ENCODE results near the gene MEGF10.

MEGF10 gene

GRCh38 chr5:127326976-127327755 lies 36.6 kb downstream of the MEGF10 start:
- DNase-seq (ENCODE audit: low read depth), result no peak

- no peak for DNase-seq (ENCODE audit: low read depth)
These were observed 39.5 kb downstream of the MEGF10 start for GRCh38 chr5:127330116-127330515.

- DNase-seq (ENCODE audit: low read depth), result no peak
These were observed 41.5 kb downstream of the MEGF10 start for GRCh38 chr5:127331890-127332649.

GRCh38 chr5:127333483-127333882 lies 42.9 kb downstream of the MEGF10 start:
- no peak for DNase-seq (ENCODE audit: low read depth)

DNA sequence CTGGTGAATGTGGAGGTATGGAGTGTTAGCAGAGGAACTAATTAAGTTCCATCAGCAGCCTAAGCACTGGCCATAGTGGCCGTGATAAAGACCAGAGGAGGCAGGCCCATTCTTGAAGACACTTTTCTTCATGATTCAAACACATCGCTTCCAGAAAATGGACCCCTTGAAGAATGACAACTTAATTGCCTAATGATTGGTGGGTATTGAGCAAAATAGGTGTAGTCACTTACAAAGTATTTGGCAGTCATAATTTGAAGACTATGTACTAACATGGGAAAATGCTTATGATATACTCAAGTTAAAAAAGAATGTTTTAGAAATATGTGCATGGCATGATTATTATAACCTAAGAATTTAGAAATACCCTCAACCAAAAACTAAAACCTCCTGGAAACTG lies 44.8 kb downstream of the MEGF10 start:
- DNase-seq (ENCODE audit: low read depth), result no peak

GRCh38 chr5:127337876-127338275 lies 47.3 kb downstream of the MEGF10 start:
- DNase-seq (ENCODE audit: low read depth), result no peak

- no peak for DNase-seq (ENCODE audit: low read depth)
These were observed 47.9 kb downstream of the MEGF10 start for GRCh38 chr5:127338501-127338900.

DNA sequence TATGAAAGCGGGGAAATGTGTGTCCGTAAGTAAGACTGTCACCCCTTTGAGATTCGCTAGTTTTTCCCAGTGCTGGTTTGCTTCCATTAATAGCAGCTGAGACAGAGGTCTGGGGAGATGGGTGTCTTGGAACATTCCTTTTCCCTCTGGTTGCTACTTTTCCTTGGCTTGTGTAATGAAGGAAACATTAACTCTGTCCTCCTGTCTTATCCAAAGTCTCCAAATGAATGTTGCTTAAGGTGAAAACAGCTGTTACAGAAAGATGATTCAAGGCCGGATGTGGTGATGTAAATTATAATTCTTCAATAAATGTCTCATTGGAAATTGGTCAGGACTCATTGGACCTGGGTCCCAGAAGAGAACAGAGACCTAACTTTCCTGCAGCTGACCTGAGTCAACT lies 50.0 kb downstream of the MEGF10 start:
- no peak for DNase-seq (ENCODE audit: low read depth)

DNA sequence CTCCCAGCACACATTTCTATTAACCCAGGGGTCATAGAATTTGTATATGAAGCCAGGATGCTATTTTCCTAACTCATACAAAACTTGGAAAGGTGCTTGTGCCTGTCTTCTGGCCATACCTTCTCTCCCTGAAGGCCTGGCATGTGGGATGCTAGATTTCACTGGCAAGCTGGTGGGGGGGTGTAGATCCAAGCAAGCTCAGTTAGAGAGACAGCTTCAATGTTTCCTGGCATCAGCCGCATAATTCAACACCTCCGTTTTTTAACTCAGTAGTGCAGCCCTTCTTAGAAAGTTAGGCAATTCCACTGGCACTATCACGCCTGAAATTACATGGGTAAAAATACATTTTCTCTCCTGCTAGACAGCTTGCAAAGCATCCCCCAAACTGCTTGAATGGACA lies 51.8 kb downstream of the MEGF10 start:
- DNase-seq (ENCODE audit: low read depth), result no peak

GRCh38 chr5:127343313-127343712 lies 52.7 kb downstream of the MEGF10 start:
- no peak for DNase-seq (ENCODE audit: low read depth)

DNA sequence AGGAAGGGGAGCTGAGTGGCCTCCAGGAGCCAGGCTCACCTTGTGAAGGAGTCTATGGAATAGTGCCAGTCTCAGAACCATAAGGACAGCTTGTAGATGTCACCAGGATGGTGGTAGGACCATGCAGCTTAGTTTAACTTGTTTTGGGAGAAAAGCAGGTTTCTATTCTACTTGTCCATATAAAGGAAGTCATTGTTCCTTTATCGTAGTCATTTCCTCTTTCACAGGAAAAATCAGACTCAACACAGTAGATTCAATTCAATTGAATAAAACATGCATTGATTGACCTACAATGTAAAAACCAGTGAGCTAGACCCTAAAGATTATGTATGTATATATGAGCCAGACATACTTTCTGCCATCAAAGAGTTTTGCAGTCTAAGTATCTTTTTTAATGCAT lies 53.3 kb downstream of the MEGF10 start:
- no peak for DNase-seq (ENCODE audit: low read depth)

- no peak for DNase-seq (ENCODE audit: low read depth)
These were observed 54.3 kb downstream of the MEGF10 start for GRCh38 chr5:127344931-127345330.

DNA sequence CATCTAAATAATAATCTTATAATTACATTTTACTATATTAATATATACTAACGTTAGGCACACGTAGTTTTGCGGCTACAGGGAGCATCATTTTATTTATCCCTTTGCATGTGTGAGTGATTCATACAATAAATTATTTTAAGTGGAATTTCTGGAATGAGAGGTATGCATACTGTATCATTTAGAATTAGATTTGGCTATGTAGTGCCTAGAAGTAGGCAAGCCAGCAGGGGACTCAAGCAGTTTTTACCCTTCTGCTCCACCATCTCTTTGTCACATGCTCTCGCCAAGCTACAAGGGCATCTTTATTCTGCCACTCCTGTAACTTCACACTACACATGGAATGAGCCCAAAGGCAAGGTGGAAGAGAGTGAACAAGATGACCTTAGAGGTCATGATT lies 60.8 kb downstream of the MEGF10 start:
- DNase-seq (ENCODE audit: low read depth), result no peak

DNA sequence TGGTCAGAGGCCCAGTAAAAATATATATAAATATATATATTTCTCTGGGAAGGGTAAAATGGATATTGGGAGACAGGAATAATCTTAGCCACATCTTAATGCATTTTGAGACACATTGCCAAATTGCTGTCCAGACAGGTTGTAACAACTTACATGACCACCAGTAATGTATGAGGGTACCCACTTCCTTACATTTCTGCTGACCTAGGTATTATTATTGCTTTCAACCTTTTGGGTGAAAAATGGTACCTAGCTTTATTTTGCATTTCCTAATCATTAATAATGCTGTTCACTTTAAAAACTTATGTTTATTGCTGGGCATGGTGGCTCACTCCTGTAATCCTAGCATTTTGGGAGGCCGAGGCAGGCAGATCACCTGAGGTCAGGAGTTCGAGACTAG lies 61.5 kb downstream of the MEGF10 start:
- no peak for DNase-seq (ENCODE audit: low read depth)

GRCh38 chr5:127353327-127353726 lies 62.7 kb downstream of the MEGF10 start:
- no peak for DNase-seq (ENCODE audit: low read depth)

DNA sequence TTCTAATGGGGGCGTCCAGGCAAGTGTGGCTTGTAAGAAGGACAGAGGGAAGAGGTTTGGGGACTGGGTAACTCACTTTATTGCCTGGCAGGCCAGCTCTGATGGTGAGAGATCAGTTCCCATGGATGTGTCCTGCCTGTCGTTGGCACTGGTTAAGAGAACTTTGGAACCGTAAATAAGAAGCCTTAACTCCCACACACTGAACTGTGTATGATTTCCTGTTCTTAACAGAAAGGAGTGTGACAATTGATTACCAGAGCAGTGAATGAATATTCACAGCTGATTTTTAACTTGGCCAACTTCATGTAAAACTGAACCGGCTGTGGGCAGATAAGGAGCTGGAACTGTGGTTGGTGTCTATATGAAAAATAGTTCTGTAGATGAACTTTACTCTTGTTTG lies 63.2 kb downstream of the MEGF10 start:
- DNase-seq (ENCODE audit: low read depth), result no peak

- DNase-seq (ENCODE audit: low read depth), result no peak
These were observed 64.7 kb downstream of the MEGF10 start for GRCh38 chr5:127355337-127355736.

DNA sequence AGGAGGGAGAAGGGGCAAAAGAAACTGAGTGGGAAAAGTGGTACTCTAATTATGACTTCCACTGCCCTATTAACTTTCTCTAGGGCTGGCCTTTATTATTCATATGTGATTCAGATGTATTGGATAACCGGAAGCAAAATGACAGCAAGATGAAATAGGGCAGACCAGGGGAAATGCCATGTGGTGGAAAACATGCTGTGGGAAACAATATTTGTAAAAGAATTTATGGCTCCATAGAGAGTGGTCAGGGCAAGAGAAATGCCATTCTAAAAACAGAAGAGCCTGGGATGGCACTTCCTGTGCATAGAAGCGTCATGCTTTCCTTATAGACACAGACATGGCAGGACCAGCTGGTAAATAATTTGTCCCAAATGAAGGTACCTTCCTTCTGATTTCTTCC lies 67.7 kb downstream of the MEGF10 start:
- no peak for DNase-seq (ENCODE audit: low read depth)

DNA sequence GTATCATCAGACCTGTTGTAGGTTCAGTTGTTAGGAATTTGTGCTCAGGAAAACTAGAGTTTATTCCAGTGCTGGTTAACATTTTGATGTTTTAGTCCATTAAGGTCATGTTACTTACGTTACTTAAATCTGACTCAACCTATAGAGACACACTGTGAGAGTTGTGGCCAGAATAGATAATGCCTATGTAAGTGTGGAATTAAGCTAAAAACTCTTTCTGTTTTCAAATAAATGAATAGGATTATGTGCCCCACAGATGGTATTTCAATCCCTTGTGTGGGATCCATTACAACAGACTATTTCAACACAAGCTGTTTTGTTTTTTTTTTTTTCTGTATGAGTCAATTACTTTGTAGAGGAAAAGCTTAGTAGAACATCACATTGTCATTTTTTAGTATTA lies 68.1 kb downstream of the MEGF10 start:
- DNase-seq (ENCODE audit: low read depth), result no peak

DNA sequence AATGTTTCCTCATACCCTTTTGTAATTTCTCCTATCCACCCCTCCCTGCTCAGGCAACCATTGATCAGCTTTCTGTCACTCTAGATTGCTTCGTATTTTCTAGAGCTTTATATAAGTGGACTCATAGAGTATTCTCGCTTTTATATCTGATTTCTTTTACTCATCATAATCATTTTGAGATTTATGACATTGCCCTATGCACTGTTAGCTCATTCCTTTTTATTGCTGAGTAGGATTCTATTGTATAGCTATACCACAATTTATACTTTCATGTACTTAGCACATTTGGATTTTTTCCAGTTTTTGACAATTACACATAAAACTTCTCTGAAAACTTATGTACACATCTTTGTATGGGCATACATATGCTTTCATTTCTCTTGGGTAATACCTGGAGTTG lies 68.9 kb downstream of the MEGF10 start:
- DNase-seq (ENCODE audit: low read depth), result no peak

DNA sequence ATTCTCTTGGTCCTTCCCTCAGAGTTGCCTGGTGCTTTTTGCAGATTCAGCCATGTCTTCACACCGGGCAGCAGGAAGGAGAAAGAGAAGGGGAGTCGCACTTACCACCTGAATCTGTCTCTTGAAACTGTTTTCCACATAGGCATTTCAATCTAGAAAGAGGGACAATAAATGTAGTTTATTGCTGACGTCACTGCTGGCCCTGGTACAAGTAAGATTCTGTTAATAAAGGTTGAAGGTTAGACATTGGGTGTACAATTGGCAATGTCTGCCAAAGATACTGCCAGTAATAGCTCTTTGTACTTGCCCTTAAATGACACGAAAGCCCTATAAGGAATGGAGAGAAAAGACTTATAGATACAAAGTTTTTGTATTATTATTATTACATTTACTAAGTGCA lies 72.8 kb downstream of the MEGF10 start:
- DNase-seq (ENCODE audit: low read depth), result no peak

- no peak for DNase-seq (ENCODE audit: low read depth)
These were observed 76.4 kb downstream of the MEGF10 start for GRCh38 chr5:127367029-127367428.

GRCh38 chr5:127367946-127368465 lies 77.4 kb downstream of the MEGF10 start:
- no peak for DNase-seq (ENCODE audit: low read depth)
